HEK293 (cell line): ENCODE measurements around the gene KCP.

Experiments
- CTCF ChIA-PET: fragments of 350-600 bp; formaldehyde crosslinking; extraction: SDS; loops from one replicate; lab custom pipeline; 2021; ENCODE audit warnings: antibody characterized with exemption; lab: Yijun Ruan, JAX
- POLR2A ChIA-PET: fragments of 300-600 bp; formaldehyde crosslinking; extraction: SDS; loops from one replicate; lab custom pipeline; 2020; ENCODE audit warnings: antibody characterized with exemption, inconsistent platforms; lab: Yijun Ruan, JAX
- H3K27ac ChIP-seq: fragments of 200-500 bp; sonication (Bioruptor generic); 2 replicates; pipeline ENCODE4 v1.5.1; 2014; ENCODE audit warnings: low read depth, low read length, control low read depth, inconsistent platforms; ENCODE audit errors: extremely low read depth
- H3K36me3 ChIP-seq, 2 experiments: fragments of 200-500 bp in 1 of 2; sonication (Bioruptor generic) in 1 of 2; 1 replicate in 1 of 2; 2 replicates in 1 of 2; pipeline ENCODE4 v1.5.1; 2014 to 2017; ENCODE audit warnings: inconsistent platforms in 2 of 2, low read length in 2 of 2; ENCODE audit not compliant: control insufficient read depth in 2 of 2, insufficient read depth in 1 of 2
- H3K4me1 ChIP-seq: fragments of 200-500 bp; sonication (Bioruptor generic); 2 replicates; pipeline ENCODE4 v1.5.1; 2014; ENCODE audit warnings: mild to moderate bottlenecking, low read length, inconsistent platforms; ENCODE audit not compliant: control insufficient read depth, insufficient read depth
- H3K4me3 ChIP-seq: 2 replicates; pipeline ENCODE4 v1.5.1; 2011; ENCODE audit warnings: low read depth, mild to moderate bottlenecking, control low read depth, low read length, moderate library complexity
- H3K9me3 ChIP-seq: fragments of 200-500 bp; sonication (Bioruptor generic); 2 replicates; pipeline ENCODE4 v1.5.1; 2014; ENCODE audit warnings: low read depth, low read length, inconsistent platforms; ENCODE audit not compliant: control insufficient read depth, insufficient read depth
- TRIM28 ChIP-seq: IDR thresholded peaks from 2 replicates; pipeline ENCODE4 v1.6.1; 2011; ENCODE audit warnings: low read length, control low read depth, borderline replicate concordance
- ZBTB8A ChIP-seq: fragments of 450-650 bp; formaldehyde crosslinking; IDR thresholded peaks from 2 replicates; pipeline ENCODE4 v1.5.1; 2016; ENCODE audit warnings: missing biosample characterization, missing genetic modification characterization
- ZFP41 ChIP-seq: fragments of 450-650 bp; formaldehyde crosslinking; IDR thresholded peaks from 2 replicates; pipeline ENCODE4 v1.5.1; 2016; ENCODE audit warnings: missing biosample characterization, missing genetic modification characterization, borderline replicate concordance
- ZNF10 ChIP-seq: fragments of 450-650 bp; formaldehyde crosslinking; IDR thresholded peaks from 2 replicates; pipeline ENCODE4 v1.5.1; 2017; ENCODE audit warnings: missing biosample characterization, missing genetic modification characterization
- ZNF341 ChIP-seq: fragments of 450-650 bp; formaldehyde crosslinking; IDR thresholded peaks from 2 replicates; pipeline ENCODE4; 2016; ENCODE audit warnings: low read depth, missing biosample characterization, missing genetic modification characterization
- ZNF366 ChIP-seq: fragments of 450-650 bp; formaldehyde crosslinking; conservative IDR thresholded peaks from 2 replicates; pipeline ENCODE4 v1.5.1; 2016; ENCODE audit warnings: missing biosample characterization, missing genetic modification characterization
- ZNF624 ChIP-seq: fragments of 450-650 bp; formaldehyde crosslinking; IDR thresholded peaks from 2 replicates; pipeline ENCODE4 v1.5.1; 2017; ENCODE audit warnings: missing biosample characterization, missing genetic modification characterization
- ZNF654 ChIP-seq: fragments of 450-650 bp; formaldehyde crosslinking; IDR thresholded peaks from 2 replicates; pipeline ENCODE4 v1.5.1; 2016; ENCODE audit warnings: low read depth, missing biosample characterization, missing genetic modification characterization
- TF ChIP-seq, protein P1 (sequence below): fragments of 450-650 bp; formaldehyde crosslinking; IDR thresholded peaks from 2 replicates; pipeline ENCODE4 v1.5.1; 2017; ENCODE audit warnings: missing biosample characterization, missing genetic modification characterization
- TF ChIP-seq, protein P2 (sequence below): fragments of 450-650 bp; formaldehyde crosslinking; IDR thresholded peaks from 2 replicates; pipeline ENCODE4 v1.5.1; 2016; ENCODE audit warnings: missing biosample characterization, missing genetic modification characterization
- TF ChIP-seq, protein P3 (sequence below): IDR thresholded peaks from 2 replicates; pipeline ENCODE4 v1.6.1; 2011; ENCODE audit warnings: mild to moderate bottlenecking, low read depth, low read length, borderline replicate concordance
- TF ChIP-seq, protein P4 (sequence below): fragments of 450-650 bp; formaldehyde crosslinking; IDR thresholded peaks from 2 replicates; pipeline ENCODE4; 2016; ENCODE audit warnings: missing biosample characterization, missing genetic modification characterization
- TF ChIP-seq, protein P5 (sequence below): fragments of 450-650 bp; formaldehyde crosslinking; IDR thresholded peaks from 2 replicates; pipeline ENCODE4 v1.5.1; 2016; ENCODE audit warnings: missing biosample characterization, missing genetic modification characterization

The KCP gene

DNA sequence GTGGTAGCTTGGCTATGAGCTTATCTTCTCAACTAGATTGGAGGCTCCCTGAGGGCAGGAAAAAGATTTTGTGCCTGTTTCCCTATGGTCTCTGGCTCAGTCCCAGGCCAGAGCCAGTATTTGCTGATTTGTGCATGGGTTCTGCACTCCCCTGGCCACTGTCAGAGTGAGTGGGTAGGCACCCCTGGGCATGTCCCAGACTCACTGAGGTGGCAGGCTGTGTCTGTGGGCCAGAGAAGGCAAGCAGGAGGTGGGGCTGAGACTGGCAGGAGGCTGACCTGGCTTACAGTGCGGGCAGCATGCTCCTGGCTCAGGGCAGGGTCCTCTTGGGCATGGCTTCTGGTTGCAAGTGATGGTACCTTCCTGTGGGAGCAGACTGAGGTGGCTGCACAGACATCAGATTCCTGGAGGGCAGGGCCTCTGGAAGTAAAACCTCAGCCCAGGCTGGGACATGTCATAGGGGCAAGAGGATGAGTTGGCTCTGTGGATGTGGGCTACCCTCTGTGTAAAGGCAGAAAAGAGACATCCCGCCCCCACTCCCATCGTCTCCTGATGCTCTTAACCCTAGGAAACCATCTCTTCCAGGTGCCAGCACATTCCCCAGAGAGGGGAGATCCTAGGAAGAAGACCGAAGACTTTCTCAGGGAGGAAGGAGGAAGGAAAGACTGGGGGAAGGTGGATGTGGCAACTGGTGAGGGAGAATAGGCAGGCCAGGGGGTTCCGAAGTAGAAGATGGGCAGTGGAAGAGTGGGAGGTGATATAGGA lies 4.3 kb downstream of the KCP start:
- CTCF ChIA-PET: no interaction called here
- no peak for TF ChIP-seq ZNF654 (tag by site-specific recombination)
- no peaks in the 10 kb centered on the region for H3K4me1 ChIP-seq
- H3K9me3 ChIP-seq: no peaks in the 10 kb centered on the region
- H3K36me3 ChIP-seq: no peaks in the 10 kb centered on the region
- no peak overlapping the region for H3K27ac ChIP-seq
- no peak overlapping the region for H3K4me3 ChIP-seq
- POLR2A ChIA-PET: no interaction called here

DNA sequence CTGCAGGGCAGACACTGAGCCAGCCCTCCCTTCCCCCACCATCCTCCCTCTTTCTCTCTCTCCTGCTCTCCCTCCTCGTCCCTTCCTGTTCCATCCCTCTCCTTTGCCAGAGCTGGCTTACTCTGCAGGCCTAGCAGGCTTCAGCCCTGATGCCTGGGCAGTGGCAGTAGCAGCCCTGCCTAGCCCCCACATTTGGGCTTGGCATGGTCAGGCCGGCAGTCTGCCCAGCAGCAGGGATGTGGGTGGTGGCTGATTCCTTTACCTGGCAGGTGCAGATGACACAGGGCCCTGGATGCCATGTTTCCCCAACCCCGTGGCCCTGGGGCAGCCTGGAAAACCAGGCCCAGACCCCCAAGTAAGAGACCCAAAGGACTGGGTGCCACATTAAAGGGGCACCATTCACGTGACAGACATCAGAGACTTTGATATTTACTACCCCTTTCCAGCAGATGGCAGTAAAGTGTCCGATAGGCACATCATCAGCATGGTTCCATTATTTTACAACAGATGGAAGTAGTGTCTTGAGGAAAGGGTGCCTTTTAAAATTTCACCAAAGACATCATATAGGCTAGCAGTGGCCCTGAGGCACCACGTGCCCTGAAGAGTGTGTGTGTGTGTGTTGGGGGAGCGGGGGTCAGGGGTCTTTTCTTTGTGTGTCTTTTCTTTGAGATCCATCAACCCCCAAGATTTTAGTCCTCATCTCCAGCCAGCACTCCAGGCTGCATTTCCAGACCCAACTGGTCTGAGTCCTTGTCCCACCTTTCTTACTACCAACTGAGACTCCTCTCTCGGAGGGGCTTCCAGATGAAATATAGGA lies 5.9 kb downstream of the KCP start:
- H3K27ac ChIP-seq: no peak overlapping the region
- no peak overlapping the region for H3K4me3 ChIP-seq
- CTCF ChIA-PET: interaction anchor here (0.6 to 3.1 kb wide), 5 partner anchors 16 to 560 kb away, joined by 3 to 16 read pairs (median 4); no protein-coding TSS in a partner anchor
- H3K4me1 ChIP-seq: no peaks in the 10 kb centered on the region
- H3K9me3 ChIP-seq: no peaks in the 10 kb centered on the region
- no peak for TF ChIP-seq TRIM28
- 0 out of 2 replicates have a peak, but pooled peaks have one; percentile 27 for TF ChIP-seq ZBTB8A (tag by site-specific recombination)
- TF ChIP-seq, protein P1, sequence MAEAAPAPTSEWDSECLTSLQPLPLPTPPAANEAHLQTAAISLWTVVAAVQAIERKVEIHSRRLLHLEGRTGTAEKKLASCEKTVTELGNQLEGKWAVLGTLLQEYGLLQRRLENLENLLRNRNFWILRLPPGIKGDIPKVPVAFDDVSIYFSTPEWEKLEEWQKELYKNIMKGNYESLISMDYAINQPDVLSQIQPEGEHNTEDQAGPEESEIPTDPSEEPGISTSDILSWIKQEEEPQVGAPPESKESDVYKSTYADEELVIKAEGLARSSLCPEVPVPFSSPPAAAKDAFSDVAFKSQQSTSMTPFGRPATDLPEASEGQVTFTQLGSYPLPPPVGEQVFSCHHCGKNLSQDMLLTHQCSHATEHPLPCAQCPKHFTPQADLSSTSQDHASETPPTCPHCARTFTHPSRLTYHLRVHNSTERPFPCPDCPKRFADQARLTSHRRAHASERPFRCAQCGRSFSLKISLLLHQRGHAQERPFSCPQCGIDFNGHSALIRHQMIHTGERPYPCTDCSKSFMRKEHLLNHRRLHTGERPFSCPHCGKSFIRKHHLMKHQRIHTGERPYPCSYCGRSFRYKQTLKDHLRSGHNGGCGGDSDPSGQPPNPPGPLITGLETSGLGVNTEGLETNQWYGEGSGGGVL: peak; percentile 76
- TF ChIP-seq ZNF341 (tag by site-specific recombination): no peak
- peak; percentile 60 for TF ChIP-seq ZNF366 (tag by site-specific recombination)
- 0 out of 2 replicates have a peak, but pooled peaks have one; percentile 31 for TF ChIP-seq ZNF10 (tag by site-specific recombination)
- TF ChIP-seq ZNF654 (tag by site-specific recombination): peak; percentile 73
- POLR2A ChIA-PET: no interaction called here
- H3K36me3 ChIP-seq: no peaks in the 10 kb centered on the region

DNA sequence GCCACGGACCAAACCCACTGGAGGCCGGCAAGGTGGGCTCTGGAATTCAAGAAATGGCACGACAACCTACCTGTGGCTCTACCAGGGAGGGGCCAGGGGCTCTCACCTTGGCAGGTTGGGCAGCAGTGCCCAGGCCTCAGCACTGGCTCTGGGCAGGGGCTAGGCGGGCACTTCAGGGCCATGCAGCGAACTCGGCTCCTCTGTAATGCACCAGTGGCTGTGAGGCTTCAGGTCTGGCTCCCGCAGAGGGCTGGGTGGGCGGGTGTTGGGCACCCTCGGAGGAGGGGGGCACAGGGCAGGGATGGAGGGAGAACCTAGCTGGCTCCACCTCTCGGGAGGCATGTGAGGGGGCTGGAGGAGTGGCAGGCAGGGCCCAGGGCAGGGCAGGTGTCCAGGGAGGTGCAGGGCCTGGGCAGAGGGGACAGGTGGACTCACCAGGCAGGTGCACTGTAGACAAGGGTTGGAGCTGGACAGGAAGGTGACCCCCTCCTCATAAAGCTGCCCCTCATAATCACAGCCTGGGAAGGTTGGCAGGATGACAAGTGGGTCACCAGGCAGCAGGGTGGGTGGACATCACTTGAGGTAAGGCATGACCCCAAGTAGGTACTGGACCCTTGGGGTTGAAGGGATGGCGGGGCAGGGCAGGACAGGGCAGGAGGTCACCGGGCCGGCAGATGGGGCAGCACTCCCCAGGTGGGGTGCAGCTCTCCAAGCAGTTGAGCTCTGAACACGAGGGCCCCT lies 6.7 kb downstream of the KCP start:
- ChIA-PET POLR2A (no interaction called here), CTCF (interaction anchor here (0.6 to 3.1 kb wide), 9 partner anchors 14 to 560 kb away, joined by 3 to 16 read pairs (median 4); no protein-coding TSS in a partner anchor)
- no peak overlapping the region for H3K4me3 ChIP-seq
- H3K4me1 ChIP-seq: no peaks in the 10 kb centered on the region
- no peaks in the 10 kb centered on the region for H3K9me3 ChIP-seq
- H3K27ac ChIP-seq: no peak overlapping the region
- H3K36me3 ChIP-seq: no peaks in the 10 kb centered on the region
- TF ChIP-seq, protein P2, sequence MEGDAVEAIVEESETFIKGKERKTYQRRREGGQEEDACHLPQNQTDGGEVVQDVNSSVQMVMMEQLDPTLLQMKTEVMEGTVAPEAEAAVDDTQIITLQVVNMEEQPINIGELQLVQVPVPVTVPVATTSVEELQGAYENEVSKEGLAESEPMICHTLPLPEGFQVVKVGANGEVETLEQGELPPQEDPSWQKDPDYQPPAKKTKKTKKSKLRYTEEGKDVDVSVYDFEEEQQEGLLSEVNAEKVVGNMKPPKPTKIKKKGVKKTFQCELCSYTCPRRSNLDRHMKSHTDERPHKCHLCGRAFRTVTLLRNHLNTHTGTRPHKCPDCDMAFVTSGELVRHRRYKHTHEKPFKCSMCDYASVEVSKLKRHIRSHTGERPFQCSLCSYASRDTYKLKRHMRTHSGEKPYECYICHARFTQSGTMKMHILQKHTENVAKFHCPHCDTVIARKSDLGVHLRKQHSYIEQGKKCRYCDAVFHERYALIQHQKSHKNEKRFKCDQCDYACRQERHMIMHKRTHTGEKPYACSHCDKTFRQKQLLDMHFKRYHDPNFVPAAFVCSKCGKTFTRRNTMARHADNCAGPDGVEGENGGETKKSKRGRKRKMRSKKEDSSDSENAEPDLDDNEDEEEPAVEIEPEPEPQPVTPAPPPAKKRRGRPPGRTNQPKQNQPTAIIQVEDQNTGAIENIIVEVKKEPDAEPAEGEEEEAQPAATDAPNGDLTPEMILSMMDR (tag by site-specific recombination): no peak
- TF ChIP-seq, protein P3, sequence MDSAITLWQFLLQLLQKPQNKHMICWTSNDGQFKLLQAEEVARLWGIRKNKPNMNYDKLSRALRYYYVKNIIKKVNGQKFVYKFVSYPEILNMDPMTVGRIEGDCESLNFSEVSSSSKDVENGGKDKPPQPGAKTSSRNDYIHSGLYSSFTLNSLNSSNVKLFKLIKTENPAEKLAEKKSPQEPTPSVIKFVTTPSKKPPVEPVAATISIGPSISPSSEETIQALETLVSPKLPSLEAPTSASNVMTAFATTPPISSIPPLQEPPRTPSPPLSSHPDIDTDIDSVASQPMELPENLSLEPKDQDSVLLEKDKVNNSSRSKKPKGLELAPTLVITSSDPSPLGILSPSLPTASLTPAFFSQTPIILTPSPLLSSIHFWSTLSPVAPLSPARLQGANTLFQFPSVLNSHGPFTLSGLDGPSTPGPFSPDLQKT: no peak
- TF ChIP-seq ZNF624 (tag by site-specific recombination) (no peak), ZFP41 (tag by site-specific recombination) (no peak)
- TF ChIP-seq, protein P4, sequence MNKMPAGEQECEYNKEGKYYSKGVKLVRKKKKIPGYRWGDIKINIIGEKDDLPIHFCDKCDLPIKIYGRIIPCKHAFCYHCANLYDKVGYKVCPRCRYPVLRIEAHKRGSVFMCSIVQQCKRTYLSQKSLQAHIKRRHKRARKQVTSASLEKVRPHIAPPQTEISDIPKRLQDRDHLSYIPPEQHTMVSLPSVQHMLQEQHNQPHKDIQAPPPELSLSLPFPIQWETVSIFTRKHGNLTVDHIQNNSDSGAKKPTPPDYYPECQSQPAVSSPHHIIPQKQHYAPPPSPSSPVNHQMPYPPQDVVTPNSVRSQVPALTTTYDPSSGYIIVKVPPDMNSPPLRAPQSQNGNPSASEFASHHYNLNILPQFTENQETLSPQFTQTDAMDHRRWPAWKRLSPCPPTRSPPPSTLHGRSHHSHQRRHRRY (tag by site-specific recombination): no peak
- TF ChIP-seq, protein P5, sequence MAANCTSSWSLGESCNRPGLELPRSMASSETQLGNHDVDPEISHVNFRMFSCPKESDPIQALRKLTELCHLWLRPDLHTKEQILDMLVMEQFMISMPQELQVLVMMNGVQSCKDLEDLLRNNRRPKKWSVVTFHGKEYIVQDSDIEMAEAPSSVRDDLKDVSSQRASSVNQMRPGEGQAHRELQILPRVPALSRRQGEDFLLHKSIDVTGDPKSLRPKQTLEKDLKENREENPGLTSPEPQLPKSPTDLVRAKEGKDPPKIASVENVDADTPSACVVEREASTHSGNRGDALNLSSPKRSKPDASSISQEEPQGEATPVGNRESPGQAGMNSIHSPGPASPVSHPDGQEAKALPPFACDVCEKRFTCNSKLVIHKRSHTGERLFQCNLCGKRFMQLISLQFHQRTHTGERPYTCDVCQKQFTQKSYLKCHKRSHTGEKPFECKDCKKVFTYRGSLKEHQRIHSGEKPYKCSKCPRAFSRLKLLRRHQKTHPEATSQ (tag by site-specific recombination): no peak
